T follicular helper cell (primary cell): ENCODE results near the gene GPATCH8.
"Not testable (repeated sequence)": the region's sequence is repeated elsewhere in the genome, so short reads cannot be mapped to it uniquely, and the experiment has no call there.

Source experiments
- DNase-seq: peaks from one replicate; pipeline ENCODE4 v3.0.0-alpha.2; 2020; ENCODE audit warnings: low read depth
- total RNA-seq, 2 experiments: gene quantifications; one replicate each; lab custom pipeline; 2026; lab: John Stamatoyannopoulos, UW

Gene GPATCH8
- 68.5 to 106 reads per million in 2 experiments for total RNA-seq

DNA sequence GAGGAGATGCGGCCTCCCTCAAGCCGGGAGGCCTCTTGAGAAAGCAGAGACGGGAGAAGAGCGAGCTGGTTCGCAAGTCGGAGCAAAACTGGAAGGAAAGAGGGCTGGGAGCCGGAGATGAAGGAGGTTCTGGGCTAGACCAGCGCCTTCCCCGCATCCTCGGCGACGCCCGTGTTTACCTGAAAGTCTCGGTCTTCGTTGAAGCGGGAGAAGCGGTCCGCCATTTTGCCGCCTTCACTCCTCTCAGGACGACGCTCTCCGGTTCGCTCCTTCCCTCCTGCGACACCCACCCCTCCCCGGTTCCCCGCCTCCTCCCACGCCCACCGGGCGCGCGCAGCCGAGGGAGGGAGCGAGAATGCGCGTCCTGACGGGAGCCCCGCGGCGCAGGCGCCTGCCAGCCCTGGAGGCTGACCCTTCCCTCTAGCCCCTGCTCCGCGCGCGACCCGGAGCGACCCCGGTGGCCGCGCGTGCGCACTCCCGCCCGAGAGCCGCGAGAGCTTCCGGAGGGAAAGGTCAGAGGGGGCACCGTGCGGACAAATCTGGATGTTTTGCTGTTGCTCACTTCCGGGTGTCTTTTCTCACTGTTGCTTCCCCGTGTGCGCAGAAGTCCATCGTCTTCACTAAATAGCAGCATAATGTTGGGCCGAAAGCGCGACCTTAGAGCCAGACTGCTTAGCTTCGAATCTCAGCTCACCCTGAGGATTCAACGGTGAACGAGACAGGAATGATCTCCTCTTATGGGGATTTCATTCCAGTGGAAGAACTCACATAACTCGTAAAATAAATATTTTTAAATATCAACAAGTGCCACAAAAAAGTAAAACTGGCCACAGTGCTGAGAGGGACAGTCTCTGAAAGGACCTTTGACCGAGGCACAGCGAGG, at the start of gene GPATCH8:
GPATCH8 (minus strand) TSS at position 260 of the 883 bp plus-strand sequence; CDS start at position 224, 36 bp downstream.
- peak; percentile 86 for DNase-seq

DNA sequence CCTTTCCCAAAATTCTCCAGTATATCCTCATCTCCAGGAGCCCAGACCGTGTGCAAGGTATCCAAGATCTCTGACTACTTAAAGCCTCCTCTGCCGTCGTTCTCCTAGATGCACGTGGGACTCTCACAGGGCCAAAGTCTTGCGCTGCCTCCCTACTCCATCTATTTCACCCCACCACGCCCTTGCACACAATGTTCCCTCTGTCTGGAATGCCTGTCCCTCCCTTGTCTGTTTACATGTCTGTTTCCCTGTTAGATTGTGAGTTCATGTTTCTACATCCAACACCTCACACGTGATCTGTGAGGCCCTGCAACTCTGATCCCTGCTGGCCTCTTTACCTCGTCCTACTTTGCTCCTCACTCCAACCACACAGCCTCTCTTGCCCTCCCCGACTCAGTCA, 49.2 kb upstream of the GPATCH8 start:
- DNase-seq: no peak

DNA sequence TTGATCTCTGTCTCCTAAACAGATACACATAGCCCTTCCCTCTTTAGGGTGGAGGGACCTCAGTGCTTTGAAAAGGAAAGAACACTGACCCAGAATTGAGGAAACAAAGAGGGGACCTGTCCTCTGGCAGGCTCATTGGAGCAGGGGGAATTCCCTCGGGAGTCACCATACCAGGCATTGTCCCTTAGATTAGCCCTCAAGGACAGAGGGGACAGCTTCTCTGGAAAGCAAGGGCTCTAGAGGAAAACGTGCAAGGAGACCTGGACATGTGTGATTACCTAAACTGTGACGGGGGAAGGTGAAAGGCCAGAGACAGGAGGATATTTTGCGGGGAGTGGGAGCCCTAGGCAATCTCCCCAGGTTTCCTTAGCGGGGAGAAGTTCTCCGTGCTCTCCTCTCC, 46.5 kb upstream of the GPATCH8 start:
- no peak for DNase-seq

DNA sequence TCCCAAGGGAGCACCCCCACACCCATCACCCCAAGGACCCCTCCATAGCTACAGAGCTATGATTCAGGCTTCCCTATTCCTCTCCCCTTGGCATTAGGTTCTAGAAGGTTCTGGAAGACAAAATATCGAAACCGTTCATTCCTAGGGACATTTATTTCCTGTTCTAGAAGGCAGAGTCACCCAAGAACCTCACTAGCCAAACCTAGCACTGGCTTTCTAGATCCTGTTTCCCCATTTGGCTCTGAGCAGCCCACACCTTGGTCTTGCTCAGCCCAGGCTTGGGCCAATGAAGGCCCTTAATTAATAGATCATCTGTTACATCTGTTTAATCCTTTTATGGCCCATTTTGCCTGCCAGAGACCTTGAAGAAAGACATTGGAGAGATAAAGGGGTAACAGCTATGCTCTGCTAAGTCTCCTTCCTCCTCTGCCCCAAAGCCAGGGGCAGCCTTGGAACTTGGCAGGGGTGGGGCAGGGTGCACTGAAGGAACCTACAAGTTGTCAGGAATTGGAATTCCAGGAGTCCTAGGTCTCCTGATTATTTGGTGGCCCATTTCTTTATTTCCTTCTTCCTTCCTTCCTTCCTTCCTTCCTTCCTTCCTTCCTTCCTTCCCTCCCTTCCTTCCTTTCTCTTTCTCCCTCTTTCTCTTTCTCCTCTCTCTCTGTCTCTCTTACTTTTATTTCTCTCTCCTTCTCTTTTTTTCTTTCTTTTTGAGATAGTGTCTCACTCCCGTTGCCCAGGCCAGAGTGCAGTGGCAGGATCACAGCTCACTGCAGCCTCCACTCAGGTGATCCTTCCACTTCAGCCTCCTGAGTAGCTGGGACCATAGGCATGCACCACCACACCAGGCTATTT, 45.4 kb upstream of the GPATCH8 start:
- DNase-seq: no peak

DNA sequence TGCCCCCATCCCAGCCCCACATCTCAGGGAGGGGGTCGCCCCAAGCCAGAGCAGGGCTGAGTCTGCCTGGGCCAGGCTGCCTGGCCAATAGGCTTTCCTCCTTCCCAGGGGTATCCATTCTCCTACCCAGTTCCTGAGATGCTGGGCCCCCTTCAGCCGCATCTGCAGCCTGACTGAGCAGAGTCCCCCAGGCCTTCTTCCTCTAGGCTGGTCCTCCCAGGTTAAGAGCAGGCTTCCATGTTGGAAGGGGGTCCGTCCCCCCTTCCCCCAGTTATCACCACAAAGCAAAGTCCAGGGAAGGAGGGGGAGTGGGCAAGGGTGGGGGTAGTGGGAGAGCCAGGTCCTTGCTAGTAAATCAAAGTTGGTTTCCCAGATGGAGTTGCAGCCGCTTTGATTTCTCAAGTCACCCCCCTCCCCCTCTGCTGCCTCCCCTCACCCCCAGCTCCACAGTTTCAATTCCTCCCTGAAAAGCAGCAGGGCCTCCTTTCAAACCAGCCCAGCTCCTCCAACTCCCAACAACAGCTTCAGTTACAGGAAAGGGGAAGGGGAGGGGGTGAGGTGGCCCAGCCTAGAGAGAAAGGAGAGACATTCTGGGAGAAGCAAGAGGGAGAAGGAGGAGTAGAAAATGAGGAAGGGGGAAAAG, 44.5 kb upstream of the GPATCH8 start:
- no peak for DNase-seq

DNA sequence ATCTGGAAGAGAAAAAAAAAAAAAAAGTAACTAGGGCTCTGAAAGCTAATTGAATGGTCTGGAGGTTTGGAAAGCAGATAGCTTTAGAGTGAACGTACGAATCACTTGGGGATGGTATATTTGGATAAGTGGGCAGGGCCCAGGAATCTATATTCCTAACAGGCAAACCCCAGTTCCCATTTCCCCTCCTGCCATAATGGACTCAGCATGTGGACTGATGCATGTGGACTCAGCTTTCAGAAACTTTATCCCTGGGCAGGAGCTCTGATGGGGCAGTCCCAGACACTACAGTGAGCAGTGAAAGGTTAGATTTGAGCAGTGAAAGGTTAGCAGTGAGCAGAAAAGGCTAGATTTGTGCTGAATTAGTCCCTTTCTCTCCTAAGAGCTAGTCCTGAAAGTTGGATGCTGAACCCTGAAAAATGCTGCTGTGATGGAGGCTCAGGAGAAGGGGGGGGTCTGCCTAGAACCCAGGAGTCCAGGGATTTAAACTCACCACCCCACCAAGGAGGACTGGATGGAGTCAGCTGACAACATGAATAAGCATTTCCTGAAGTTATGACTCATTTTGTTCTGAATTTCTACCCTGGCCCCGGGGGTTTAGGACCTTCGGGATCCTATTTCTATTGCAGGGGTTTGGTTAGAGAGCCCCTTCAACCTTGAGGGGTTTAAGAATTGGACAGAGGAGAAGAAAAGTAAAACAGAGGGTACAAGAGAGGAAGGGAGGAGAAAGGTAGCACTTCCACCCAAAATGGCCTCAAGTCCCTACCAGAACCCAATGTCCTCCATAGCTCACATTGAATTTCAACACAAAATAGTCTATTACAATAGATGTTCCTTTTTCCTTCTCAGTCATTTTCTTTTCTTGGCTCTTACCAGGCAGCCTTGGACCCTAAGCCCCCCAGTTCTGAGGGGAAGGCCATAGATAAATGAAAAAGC, 43.7 kb upstream of the GPATCH8 start:
- no peak for DNase-seq

DNA sequence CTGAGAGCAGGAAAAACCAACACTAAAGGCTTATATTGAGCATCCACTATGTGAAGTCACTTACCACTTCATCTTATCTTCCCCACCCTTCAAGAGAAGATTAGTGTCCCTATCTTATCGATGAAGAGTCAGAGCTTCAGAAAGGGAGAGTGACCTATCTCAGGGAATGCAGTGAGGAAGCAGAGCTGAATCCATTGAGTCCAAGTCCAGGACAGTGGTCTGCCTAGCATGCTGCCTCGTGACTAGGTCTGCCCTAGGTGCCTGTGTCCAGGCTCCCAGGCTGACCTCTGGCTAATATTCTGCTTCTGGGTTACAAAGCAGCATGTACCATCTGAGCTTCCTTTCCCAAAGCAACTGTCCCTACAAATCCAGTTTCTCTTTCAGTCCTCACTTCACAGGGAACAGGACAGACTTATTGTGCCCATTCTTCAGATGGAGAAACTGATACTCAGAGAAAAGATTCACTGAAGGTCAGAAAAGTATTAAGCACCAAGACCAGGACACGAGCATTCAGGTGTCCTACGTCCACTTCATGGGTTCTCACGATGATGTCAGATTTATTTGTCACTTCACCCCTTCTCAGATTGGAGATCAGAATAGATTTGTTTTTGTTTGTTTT, 40.8 kb upstream of the GPATCH8 start:
- DNase-seq: no peak

DNA sequence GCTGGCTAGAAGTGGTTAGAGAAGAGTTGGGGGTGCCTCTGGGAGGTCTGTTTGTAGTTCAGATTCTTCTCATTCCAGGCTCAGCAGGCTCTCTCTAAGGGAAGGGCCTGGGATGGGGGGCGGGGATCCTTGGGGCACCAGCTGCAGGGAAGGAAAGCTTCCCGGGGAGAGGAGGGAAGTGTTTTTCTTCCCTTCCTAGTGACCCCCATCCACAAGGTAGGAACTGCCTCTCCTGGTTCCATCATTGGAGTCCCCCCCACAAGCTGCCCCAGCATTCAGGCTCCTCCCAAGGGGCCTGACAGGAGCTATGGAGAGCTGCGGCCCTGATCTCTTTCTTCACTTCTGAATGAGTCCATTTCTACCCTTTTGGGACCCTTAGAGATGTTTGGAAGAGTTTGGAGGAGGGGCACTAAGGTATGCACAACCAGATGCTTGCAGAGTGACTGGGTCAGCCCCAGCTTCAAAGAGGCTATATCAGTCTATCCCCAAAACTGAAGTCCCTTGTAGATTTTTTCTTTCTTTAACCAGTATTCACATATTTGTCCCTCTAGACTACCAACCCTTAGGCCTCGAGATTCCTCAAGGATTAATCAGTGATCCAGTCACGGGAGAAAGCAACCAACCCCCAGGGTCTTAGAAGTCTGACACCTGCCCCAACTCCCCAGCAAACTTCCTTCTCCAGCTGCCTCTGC, 40.2 kb upstream of the GPATCH8 start:
- no peak for DNase-seq

DNA sequence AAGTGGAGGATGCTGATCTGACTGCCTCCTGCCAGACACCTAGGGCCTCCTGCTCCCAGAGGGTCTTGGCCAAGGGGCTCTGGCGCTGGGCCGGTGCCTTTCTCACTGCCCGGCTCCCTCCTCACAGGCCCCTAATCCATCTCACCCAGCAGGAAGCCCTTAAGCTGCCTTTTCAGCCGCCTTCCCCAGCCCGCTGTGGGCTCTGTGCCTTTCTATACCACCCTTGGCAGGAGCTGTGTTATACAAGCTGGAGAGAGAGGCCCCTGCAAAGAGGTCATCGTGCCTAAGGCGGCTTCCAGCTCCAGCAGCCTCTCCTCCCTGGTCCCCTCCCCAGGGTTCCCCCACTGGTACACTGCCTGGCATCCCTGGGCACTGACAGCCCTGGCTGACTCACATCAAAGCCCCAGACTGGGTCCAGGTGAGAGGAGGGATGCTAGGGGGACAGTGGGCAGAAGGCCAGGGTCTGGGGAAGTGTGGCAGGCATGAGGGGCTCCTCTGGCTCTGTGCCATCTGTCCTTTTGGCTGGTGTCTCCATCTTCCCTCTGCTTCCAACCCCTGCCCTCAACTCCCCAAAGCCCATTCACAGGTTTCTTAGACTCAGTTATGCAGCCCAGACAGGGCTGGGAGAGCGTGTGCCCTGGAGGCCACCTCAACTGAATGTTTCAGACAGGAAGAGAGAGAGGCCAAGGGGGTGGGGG, 38.8 kb upstream of the GPATCH8 start:
- no peak for DNase-seq

DNA sequence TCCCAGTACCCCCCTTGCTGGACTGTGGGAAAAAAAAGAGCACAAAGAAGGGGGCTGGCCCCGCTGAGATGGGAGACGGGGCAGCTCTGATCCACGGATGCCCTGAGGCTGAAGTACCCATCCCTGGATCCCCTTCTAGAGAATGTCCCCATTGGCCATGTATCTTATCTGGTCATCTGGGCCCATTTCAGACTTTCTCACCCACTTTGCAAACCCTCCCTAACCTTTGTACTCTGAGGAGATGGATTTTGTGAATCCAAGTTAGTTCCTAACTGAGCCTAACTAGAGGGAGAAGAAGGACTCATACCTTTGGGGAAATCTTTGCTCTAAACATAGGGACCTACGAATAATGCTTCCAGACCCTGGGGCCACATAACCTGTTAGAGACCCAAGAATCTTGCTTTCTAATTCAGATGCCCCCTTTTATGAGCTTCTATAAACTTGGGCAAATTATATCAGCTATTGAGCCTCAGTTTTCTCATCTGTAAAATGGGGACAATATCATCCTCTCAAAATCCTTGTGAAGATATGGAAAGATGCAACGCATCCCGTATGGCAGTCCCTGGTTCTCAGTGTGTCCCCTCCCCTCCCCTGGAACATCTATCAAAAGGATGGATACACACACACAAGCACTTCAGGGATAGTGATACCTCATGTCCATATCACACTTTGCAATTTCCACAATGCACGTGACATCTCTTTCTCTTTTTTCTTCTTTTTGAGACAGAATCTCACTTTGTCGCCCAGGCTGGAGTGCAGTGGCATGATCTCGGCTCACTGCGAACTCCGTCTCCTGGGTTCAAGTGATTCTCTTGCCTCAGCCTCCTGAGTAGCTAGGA, 37.3 kb upstream of the GPATCH8 start:
- DNase-seq: no peak

DNA sequence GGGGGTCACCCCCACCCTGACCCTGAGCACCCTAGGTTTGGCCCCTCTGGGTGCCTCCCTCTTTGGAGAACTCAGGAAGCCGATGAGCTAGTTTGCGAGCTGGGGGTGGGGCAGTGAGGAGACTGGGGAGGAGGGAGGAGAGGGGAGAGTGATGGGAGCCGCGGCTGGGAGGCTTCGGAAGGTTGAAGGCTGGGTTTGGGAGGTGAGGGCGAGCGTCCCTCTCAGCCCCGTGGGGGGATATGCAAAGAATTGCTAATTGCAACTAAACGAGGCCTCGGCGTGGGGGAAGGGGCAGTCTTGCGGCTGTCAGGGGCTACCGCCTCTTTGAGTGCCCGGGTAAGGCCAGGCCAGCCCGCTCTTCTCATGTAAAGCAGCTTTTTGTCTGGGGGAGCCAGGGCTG, 36.5 kb upstream of the GPATCH8 start:
- no peak for DNase-seq

DNA sequence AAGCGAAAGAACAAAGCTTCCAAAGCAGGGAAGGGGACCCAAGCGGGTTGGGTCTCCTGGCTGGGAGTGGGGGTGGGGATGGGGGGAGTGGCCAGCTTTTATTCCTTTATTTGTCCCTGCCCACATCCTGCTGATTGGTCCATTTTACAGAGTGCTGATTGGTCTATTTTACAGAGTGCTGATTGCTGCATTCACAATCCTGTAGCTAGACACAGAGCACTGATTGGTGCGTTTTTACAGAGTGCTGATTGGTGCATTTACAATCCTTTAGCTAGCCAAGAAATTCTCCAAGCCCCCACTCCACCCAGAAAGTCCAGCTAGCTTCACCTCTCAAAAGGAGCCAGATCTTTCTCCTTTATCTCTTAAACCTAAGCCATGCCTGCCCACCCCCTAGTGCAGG, 34.7 kb upstream of the GPATCH8 start:
- not testable (repeated sequence) for DNase-seq

DNA sequence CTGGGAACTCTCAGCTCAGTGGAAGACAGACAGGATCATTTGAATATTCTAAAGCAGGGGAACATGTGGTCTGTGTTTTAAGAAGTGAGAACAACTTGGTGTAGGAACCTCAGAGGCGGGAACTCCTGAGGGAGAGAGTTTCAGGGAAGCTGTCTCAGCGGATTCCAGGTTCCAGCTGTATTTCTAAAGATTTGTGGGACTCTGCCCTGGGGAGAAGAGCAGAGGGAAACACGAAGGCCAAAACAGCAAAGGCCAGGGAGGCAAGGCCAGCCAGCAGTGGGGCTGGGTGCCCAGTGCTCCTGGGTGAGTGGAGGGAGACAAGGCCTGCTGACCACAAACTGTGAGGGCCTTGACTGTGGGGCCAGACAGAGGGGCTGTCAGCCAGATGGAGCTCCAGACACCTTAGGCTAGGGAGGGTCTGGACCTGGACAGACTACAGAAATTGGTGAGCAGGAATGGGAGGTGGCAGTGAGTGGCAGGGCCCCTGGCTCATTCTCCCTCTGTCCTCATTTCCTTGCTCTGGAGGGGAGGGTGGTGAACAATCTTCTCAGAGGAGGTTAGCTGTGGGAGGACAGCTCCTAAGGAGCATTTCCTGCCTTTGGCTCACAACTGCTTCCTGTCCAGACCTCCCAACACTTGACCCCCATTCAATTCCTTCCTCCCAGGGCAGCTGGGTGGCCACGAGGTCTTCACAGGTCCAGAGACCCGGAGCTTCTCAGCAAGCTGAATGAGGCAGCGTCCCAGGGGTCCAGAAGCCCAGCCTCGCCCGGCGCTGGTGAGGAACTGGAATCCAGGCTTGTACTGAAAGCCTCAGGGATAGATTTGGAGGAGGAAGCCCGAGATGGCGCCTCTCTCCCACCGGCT, 33.1 kb upstream of the GPATCH8 start:
- DNase-seq: no peak

DNA sequence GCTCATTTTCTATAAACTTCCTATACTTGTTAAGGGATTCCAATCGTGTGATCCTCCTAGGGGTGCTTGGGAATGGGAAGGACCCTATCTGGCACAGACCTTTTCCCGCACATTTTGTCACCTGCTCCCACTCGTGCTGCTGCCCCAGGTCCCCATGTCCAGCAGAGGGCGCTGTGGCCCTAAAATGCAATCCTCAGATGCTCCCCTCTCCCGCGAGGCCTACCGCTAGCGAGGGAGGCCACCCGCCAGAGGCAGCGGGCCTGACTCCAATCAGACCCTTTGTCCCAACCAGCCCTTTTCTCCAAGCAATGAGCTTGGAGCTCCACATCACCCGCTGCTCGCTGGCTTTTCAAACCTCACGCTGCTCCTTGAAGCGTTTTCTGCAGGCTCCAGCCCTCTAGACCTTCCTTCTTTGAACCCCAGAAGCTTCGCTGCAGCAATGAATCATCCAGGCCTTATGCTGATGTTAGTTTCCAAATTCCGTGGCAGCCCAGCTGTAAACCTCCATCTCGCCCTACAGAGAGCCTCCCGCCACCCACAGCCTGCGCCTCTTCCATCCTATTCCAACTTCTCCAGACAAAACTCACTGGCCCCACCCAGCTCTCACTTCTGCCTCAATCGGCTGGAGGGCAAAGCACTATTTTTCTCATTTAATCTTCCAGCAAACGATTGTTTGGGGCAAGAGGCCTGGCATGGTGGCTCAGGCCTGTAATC, 30.5 kb upstream of the GPATCH8 start:
- peak; percentile 76 for DNase-seq

DNA sequence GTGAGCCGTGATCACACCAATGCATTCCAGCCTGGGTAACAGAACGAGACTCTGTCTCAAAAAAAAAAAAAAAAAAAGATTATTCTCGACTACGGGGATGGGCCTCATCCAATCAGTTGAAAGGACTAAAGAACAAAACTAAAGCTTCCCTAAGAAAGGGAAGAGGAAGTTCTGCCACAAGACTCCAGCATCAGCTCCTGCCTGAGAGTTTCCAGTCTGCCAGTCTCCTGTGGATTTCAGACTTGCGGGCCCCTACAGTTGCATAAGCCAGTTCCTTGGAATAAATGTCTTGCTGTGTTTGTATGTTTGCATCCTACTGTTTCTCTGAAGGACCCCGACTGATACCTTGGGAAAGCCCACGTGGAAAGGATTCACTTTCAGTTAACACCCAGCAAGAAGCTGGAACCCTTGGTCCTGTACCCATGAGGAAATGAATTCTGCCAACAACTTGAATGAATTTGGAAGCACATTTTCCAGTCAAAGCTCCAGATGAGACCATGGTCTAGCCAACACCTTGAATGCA, 27.8 kb upstream of the GPATCH8 start:
- DNase-seq: no peak

DNA sequence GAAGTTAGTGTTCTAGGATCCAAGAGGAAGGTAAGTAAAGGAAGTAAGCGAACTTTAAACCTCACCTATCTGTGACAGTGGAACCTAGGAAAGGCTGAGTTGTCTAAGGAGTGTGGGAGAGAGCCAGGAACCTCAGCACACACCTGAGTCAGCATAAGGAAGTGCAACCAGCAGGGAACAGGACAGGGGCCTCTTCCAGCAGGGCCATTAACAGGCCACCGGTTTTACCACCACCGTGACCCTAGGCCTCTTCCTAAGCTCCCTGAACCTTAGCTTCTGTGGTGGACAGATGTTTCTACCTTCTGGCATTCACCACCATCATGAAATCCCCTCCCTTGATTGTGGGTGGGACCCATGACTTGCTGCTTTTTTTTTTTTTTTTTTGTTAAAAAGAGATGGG, 26.7 kb upstream of the GPATCH8 start:
- DNase-seq: no peak

DNA sequence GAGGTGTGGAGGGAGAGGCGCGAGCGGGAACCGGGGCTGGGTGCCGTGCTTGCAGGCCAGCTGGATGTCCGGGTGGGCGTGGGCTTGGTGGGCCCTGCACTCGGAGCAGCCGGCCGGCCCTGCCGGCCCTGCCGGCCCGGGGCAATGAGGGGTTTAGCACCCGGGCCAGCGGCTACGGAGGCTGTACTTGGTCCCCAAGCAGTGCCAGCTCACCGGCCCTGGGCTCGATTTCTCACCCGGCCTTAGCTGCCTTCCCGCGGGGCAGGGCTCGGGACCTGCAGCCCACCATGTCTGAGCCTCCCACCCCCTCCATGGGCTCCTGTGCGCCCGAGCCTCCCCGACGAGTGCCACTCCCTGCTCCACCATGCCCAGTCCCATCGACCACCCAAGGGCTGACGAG, 24.7 kb upstream of the GPATCH8 start:
- DNase-seq: no peak
